ENCODE results near the gene LRRC1. TPM values are rescaled to one million over a fixed set of nuclear protein-coding genes. Genes with fewer than 3 reads are reported as not detected.

Gene LRRC1
- total and polyA plus RNA-seq, 7 experiments from 2014 or later: 1.2 to 3.6 (median 2.0) TPM

GRCh38 chr6:53926505-53926904, 131.7 kb downstream of the LRRC1 start:
- ChIA-PET POLR2A (no interaction called here), CTCF (interaction anchor here (0.6 kb wide), 1 partner anchor 14 kb away, joined by 3 read pairs; no protein-coding TSS in a partner anchor)
- Histone ChIP-seq H3K9me3 (ENCODE audit: control insufficient read depth in 2 of 3, low read length in 3 of 3) (no peaks in the 10 kb centered on the region), H3K4me3 (ENCODE audit: low read length) (no peak overlapping the region), H3K27ac (ENCODE audit: low read depth, low read length) (no peak overlapping the region), H3K36me3 (ENCODE audit: control insufficient read depth in 2 of 3, insufficient read depth in 3 of 3, low read length in 3 of 3) (no peaks in the 10 kb centered on the region), H3K4me1 (ENCODE audit: control insufficient read depth in 2 of 2, insufficient read depth in 2 of 2, low read length in 2 of 2) (no peaks in the 10 kb centered on the region), H3K27me3 (ENCODE audit: control insufficient read depth in 2 of 2, insufficient read depth in 2 of 2, low read length in 2 of 2) (no peaks in the 10 kb centered on the region)
- no peaks in the 10 kb centered on the region for H3K4me1 Mint-ChIP-seq
- DNase-seq (no peak), ATAC-seq (no peak)
- no peaks in the 10 kb centered on the region for H3K9me3 Mint-ChIP-seq
- H3K4me3 Mint-ChIP-seq: no peak overlapping the region
- H3K27me3 Mint-ChIP-seq: no peaks in the 10 kb centered on the region
- intact Hi-C loops (cut with micrococcal nuclease): no loop called here
- H3K36me3 Mint-ChIP-seq: peaks cover 0 to 5% (median 0%) of the 10 kb centered on the region in 5 donors
- no peak overlapping the region for H3K27ac Mint-ChIP-seq

- Histone ChIP-seq H3K27ac (ENCODE audit: low read depth, low read length) (no peak overlapping the region), H3K4me3 (ENCODE audit: low read length) (no peak overlapping the region), H3K27me3 (ENCODE audit: control insufficient read depth in 2 of 2, insufficient read depth in 2 of 2, low read length in 2 of 2) (no peaks in the 10 kb centered on the region), H3K9me3 (ENCODE audit: control insufficient read depth in 2 of 3, low read length in 3 of 3) (no peaks in the 10 kb centered on the region), H3K36me3 (ENCODE audit: control insufficient read depth in 2 of 3, insufficient read depth in 3 of 3, low read length in 3 of 3) (no peaks in the 10 kb centered on the region), H3K4me1 (ENCODE audit: control insufficient read depth in 2 of 2, insufficient read depth in 2 of 2, low read length in 2 of 2) (no peaks in the 10 kb centered on the region)
- H3K9me3 Mint-ChIP-seq: no peaks in the 10 kb centered on the region
- DNase-seq: no peak
- H3K27me3 Mint-ChIP-seq: no peaks in the 10 kb centered on the region
- ChIA-PET CTCF (no interaction called here), POLR2A (no interaction called here)
- no peaks in the 10 kb centered on the region for H3K36me3 Mint-ChIP-seq
- no peak overlapping the region for H3K27ac Mint-ChIP-seq
- ATAC-seq: no peak
- H3K4me3 Mint-ChIP-seq: no peak overlapping the region
- intact Hi-C loops (cut with micrococcal nuclease): no loop called here
- H3K4me1 Mint-ChIP-seq: no peaks in the 10 kb centered on the region
Measured at GRCh38 chr6:53928641-53929040, 133.8 kb downstream of the LRRC1 start.

GRCh38 chr6:53929041-53929820, 134.4 kb downstream of the LRRC1 start:
- no peaks in the 10 kb centered on the region for H3K9me3 Mint-ChIP-seq
- POLR2A ChIA-PET: no interaction called here
- intact Hi-C loops (cut with micrococcal nuclease): no loop called here
- CTCF ChIA-PET: no interaction called here
- no peaks in the 10 kb centered on the region for H3K9me3 ChIP-seq (ENCODE audit: control insufficient read depth in 2 of 3, low read length in 3 of 3)
- H3K27ac ChIP-seq (ENCODE audit: low read depth, low read length): no peak overlapping the region
- H3K36me3 ChIP-seq (ENCODE audit: control insufficient read depth in 2 of 3, insufficient read depth in 3 of 3, low read length in 3 of 3): no peaks in the 10 kb centered on the region
- no peak overlapping the region for H3K4me3 Mint-ChIP-seq
- no peaks in the 10 kb centered on the region for H3K36me3 Mint-ChIP-seq
- no peak overlapping the region for H3K4me3 ChIP-seq (ENCODE audit: low read length)
- H3K4me1 Mint-ChIP-seq: no peaks in the 10 kb centered on the region
- no peaks in the 10 kb centered on the region for H3K27me3 ChIP-seq (ENCODE audit: control insufficient read depth in 2 of 2, insufficient read depth in 2 of 2, low read length in 2 of 2)
- no peaks in the 10 kb centered on the region for H3K4me1 ChIP-seq (ENCODE audit: control insufficient read depth in 2 of 2, insufficient read depth in 2 of 2, low read length in 2 of 2)
- ATAC-seq: no peak
- no peak for DNase-seq
- no peak overlapping the region for H3K27ac Mint-ChIP-seq
- no peaks in the 10 kb centered on the region for H3K27me3 Mint-ChIP-seq

GRCh38 chr6:53929821-53930120, 135.0 kb downstream of the LRRC1 start:
- Histone ChIP-seq H3K9me3 (ENCODE audit: control insufficient read depth in 2 of 3, low read length in 3 of 3) (no peaks in the 10 kb centered on the region), H3K4me3 (ENCODE audit: low read length) (no peak overlapping the region), H3K27ac (ENCODE audit: low read depth, low read length) (no peak overlapping the region), H3K4me1 (ENCODE audit: control insufficient read depth in 2 of 2, insufficient read depth in 2 of 2, low read length in 2 of 2) (no peaks in the 10 kb centered on the region), H3K36me3 (ENCODE audit: control insufficient read depth in 2 of 3, insufficient read depth in 3 of 3, low read length in 3 of 3) (no peaks in the 10 kb centered on the region), H3K27me3 (ENCODE audit: control insufficient read depth in 2 of 2, insufficient read depth in 2 of 2, low read length in 2 of 2) (no peaks in the 10 kb centered on the region)
- intact Hi-C loops (cut with micrococcal nuclease): no loop called here
- ChIA-PET CTCF (no interaction called here), POLR2A (no interaction called here)
- Mint-ChIP-seq H3K9me3 (no peaks in the 10 kb centered on the region), H3K36me3 (no peaks in the 10 kb centered on the region), H3K4me1 (no peaks in the 10 kb centered on the region), H3K27me3 (no peaks in the 10 kb centered on the region), H3K4me3 (no peak overlapping the region), H3K27ac (no peak overlapping the region)
- DNase-seq (no peak), ATAC-seq (no peak)

GRCh38 chr6:53930330-53930729, 135.5 kb downstream of the LRRC1 start:
- Histone ChIP-seq H3K4me1 (ENCODE audit: control insufficient read depth in 2 of 2, insufficient read depth in 2 of 2, low read length in 2 of 2) (no peaks in the 10 kb centered on the region), H3K9me3 (ENCODE audit: control insufficient read depth in 2 of 3, low read length in 3 of 3) (no peaks in the 10 kb centered on the region), H3K27me3 (ENCODE audit: control insufficient read depth in 2 of 2, insufficient read depth in 2 of 2, low read length in 2 of 2) (no peaks in the 10 kb centered on the region), H3K4me3 (ENCODE audit: low read length) (no peak overlapping the region), H3K27ac (ENCODE audit: low read depth, low read length) (no peak overlapping the region), H3K36me3 (ENCODE audit: control insufficient read depth in 2 of 3, insufficient read depth in 3 of 3, low read length in 3 of 3) (no peaks in the 10 kb centered on the region)
- CTCF ChIA-PET: no interaction called here
- H3K27me3 Mint-ChIP-seq: no peaks in the 10 kb centered on the region
- no peak overlapping the region for H3K27ac Mint-ChIP-seq
- H3K4me1 Mint-ChIP-seq: no peaks in the 10 kb centered on the region
- no peaks in the 10 kb centered on the region for H3K9me3 Mint-ChIP-seq
- DNase-seq: no peak
- POLR2A ChIA-PET: no interaction called here
- no peaks in the 10 kb centered on the region for H3K36me3 Mint-ChIP-seq
- intact Hi-C loops (cut with micrococcal nuclease): no loop called here
- no peak for ATAC-seq
- H3K4me3 Mint-ChIP-seq: no peak overlapping the region

GRCh38 chr6:53931086-53931485, 136.3 kb downstream of the LRRC1 start:
- no peak for ATAC-seq
- H3K4me3 ChIP-seq (ENCODE audit: low read length): no peak overlapping the region
- no peaks in the 10 kb centered on the region for H3K9me3 Mint-ChIP-seq
- no peaks in the 10 kb centered on the region for H3K36me3 Mint-ChIP-seq
- no peak overlapping the region for H3K27ac Mint-ChIP-seq
- no peaks in the 10 kb centered on the region for H3K36me3 ChIP-seq (ENCODE audit: control insufficient read depth in 2 of 3, insufficient read depth in 3 of 3, low read length in 3 of 3)
- no peaks in the 10 kb centered on the region for H3K9me3 ChIP-seq (ENCODE audit: control insufficient read depth in 2 of 3, low read length in 3 of 3)
- no peaks in the 10 kb centered on the region for H3K4me1 ChIP-seq (ENCODE audit: control insufficient read depth in 2 of 2, insufficient read depth in 2 of 2, low read length in 2 of 2)
- no peak overlapping the region for H3K4me3 Mint-ChIP-seq
- H3K27me3 Mint-ChIP-seq: no peaks in the 10 kb centered on the region
- no peak for DNase-seq
- CTCF ChIA-PET: no interaction called here
- H3K4me1 Mint-ChIP-seq: no peaks in the 10 kb centered on the region
- POLR2A ChIA-PET: no interaction called here
- no peaks in the 10 kb centered on the region for H3K27me3 ChIP-seq (ENCODE audit: control insufficient read depth in 2 of 2, insufficient read depth in 2 of 2, low read length in 2 of 2)
- intact Hi-C loops (cut with micrococcal nuclease): no loop called here
- no peak overlapping the region for H3K27ac ChIP-seq (ENCODE audit: low read depth, low read length)

- Mint-ChIP-seq H3K27me3 (no peaks in the 10 kb centered on the region), H3K9me3 (no peaks in the 10 kb centered on the region), H3K4me3 (no peak overlapping the region), H3K4me1 (peaks cover 0 to 1% (median 0%) of the 10 kb centered on the region in 7 donors), H3K36me3 (no peaks in the 10 kb centered on the region), H3K27ac (no peak overlapping the region)
- Histone ChIP-seq H3K36me3 (ENCODE audit: control insufficient read depth in 2 of 3, insufficient read depth in 3 of 3, low read length in 3 of 3) (no peaks in the 10 kb centered on the region), H3K9me3 (ENCODE audit: control insufficient read depth in 2 of 3, low read length in 3 of 3) (no peaks in the 10 kb centered on the region), H3K4me3 (ENCODE audit: low read length) (no peak overlapping the region), H3K27me3 (ENCODE audit: control insufficient read depth in 2 of 2, insufficient read depth in 2 of 2, low read length in 2 of 2) (no peaks in the 10 kb centered on the region), H3K4me1 (ENCODE audit: control insufficient read depth in 2 of 2, insufficient read depth in 2 of 2, low read length in 2 of 2) (no peaks in the 10 kb centered on the region), H3K27ac (ENCODE audit: low read depth, low read length) (no peak overlapping the region)
- DNase-seq (no peak), ATAC-seq (no peak)
- CTCF ChIA-PET: no interaction called here
- POLR2A ChIA-PET: no interaction called here
- intact Hi-C loops (cut with micrococcal nuclease): no loop called here
Measured at GRCh38 chr6:53932516-53932915, 137.7 kb downstream of the LRRC1 start.

Data from naive thymus-derived CD4-positive, alpha-beta T cell (primary cell).